AG04449 (cell line): ENCODE data around the gene AOPEP.
A peak's percentile ranks its signal among the peaks of the same experiment; 100 is the strongest.

Source experiments
- CTCF ChIA-PET: fragments of 350-600 bp; formaldehyde crosslinking; extraction: SDS; loops from one replicate; lab custom pipeline; 2021; ENCODE audit warnings: antibody characterized with exemption; lab: Yijun Ruan, JAX
- POLR2A ChIA-PET: fragments of 400-600, 350-600 bp; formaldehyde crosslinking; extraction: SDS; loops from one replicate; lab custom pipeline; 2020; ENCODE audit warnings: antibody characterized with exemption, inconsistent platforms; lab: Yijun Ruan, JAX
- DNase-seq: peaks from one replicate; pipeline ENCODE4 v3.0.0-alpha.2; 2010; ENCODE audit warnings: low read depth, low spot score
- H3K4me3 ChIP-seq: 2 replicates; pipeline ENCODE4 v1.5.1; 2011; ENCODE audit warnings: low read depth, mild to moderate bottlenecking, control low read depth, low read length
- TF ChIP-seq, protein P1 (sequence below): IDR thresholded peaks from one replicate; pipeline ENCODE4 v1.5.1; 2011; ENCODE audit warnings: mild to moderate bottlenecking, moderate library complexity, low read length, control low read depth, inconsistent platforms; ENCODE audit not compliant: insufficient read depth; ENCODE audit errors: missing control alignments

The AOPEP gene

DNA sequence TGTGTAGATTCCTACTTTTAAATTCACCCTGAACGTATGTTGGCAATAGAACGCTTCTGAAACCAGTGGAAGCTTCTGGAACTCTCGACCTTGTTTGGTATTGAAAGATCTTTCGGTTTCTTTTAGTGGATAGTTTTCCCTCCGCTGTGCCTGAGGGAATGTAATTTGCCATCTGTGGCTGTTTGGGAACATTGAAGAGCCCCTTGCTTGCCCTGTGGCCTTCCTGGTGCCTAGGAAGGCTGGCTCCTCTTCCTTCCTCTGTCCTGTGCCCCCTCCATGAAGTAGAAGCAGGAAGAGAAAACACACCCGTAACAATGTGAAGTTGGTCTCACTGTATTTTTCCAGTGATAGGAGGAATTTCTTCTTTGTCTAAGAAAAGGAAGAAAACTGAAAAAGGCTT is 274.3 kb downstream of the AOPEP start:
- DNase-seq = no peak
- POLR2A ChIA-PET = no interaction called here
- TF ChIP-seq, protein P1, sequence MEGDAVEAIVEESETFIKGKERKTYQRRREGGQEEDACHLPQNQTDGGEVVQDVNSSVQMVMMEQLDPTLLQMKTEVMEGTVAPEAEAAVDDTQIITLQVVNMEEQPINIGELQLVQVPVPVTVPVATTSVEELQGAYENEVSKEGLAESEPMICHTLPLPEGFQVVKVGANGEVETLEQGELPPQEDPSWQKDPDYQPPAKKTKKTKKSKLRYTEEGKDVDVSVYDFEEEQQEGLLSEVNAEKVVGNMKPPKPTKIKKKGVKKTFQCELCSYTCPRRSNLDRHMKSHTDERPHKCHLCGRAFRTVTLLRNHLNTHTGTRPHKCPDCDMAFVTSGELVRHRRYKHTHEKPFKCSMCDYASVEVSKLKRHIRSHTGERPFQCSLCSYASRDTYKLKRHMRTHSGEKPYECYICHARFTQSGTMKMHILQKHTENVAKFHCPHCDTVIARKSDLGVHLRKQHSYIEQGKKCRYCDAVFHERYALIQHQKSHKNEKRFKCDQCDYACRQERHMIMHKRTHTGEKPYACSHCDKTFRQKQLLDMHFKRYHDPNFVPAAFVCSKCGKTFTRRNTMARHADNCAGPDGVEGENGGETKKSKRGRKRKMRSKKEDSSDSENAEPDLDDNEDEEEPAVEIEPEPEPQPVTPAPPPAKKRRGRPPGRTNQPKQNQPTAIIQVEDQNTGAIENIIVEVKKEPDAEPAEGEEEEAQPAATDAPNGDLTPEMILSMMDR = no peak
- CTCF ChIA-PET = interaction anchor here (0.7 to 1.3 kb wide), 3 partner anchors 9 to 319 kb away, joined by 3 to 4 read pairs (median 4); no protein-coding TSS in a partner anchor
- H3K4me3 ChIP-seq = no peak overlapping the region

DNA sequence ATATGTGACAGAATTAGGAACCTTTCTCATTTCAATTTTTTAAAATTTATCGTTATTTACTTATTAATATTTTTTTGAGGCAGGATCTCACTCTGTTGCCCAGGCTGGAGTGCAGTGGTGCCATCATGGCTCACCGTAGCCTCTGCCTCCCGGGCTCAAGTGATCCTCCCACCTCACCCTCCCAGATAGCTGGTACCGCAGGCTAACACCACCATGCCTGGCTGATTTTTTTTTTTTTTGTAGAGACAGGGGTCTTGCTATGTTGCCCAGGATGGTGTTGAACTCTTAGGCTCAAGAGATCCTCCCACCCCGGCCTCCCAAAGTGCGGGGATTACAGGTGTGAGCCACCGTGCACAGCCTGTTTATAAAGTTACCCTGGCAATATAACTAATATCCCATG is 275.2 kb downstream of the AOPEP start:
- no peak overlapping the region for H3K4me3 ChIP-seq
- ChIA-PET CTCF (interaction anchor here (0.6 to 1.3 kb wide), 2 partner anchors 9 to 320 kb away, joined by 4 read pairs; no protein-coding TSS in a partner anchor), POLR2A (interaction anchor here (2.0 kb wide), 1 partner anchor 80 kb away, joined by 9 read pairs; no protein-coding TSS in a partner anchor)
- TF ChIP-seq, protein P1 = no peak
- no peak for DNase-seq

DNA sequence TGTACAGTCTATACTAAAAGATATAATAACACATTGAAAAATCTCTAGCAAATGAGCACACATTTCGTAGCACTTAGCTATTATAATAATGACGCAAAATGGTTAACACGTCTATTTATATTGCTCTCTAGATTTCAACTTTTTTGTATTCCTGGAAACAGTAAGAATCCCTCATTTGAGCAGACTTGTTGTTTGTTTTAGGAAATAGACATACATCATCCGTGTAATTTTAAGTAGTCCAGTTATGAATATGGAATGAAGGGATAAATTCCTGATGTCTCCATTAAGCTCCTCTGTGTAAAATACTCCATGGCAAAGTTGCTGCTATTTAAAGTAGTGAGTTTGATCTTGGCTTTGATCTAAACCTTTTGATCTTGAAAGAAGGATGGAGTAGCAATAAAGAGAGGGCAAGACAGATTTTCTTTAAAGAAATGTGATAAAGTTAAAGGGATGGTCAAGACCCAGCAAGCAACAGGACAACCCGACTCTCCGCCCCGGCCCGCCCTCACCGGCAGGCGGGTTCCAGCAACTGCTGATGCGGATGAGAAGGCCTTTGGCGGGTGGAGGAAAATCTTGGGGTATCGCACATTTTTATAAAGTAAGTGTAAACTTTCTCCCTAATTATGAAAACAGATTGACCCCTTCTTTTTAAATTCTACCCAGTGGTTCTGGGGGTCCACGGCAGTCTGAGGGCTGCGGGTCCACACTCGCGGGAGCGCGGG is 277.4 kb downstream of the AOPEP start:
- CTCF ChIA-PET = interaction anchor here (0.7 to 1.3 kb wide), 7 partner anchors 19 to 335 kb away, joined by 3 to 4 read pairs (median 3); no protein-coding TSS in a partner anchor
- TF ChIP-seq, protein P1 = peak; percentile 27
- POLR2A ChIA-PET = interaction anchor here (0.7 to 2.0 kb wide), 3 partner anchors 71 to 84 kb away, joined by 3 to 9 read pairs (median 5); no protein-coding TSS in a partner anchor
- no peak for DNase-seq
- peak overlapping the region; percentile 77 for H3K4me3 ChIP-seq

DNA sequence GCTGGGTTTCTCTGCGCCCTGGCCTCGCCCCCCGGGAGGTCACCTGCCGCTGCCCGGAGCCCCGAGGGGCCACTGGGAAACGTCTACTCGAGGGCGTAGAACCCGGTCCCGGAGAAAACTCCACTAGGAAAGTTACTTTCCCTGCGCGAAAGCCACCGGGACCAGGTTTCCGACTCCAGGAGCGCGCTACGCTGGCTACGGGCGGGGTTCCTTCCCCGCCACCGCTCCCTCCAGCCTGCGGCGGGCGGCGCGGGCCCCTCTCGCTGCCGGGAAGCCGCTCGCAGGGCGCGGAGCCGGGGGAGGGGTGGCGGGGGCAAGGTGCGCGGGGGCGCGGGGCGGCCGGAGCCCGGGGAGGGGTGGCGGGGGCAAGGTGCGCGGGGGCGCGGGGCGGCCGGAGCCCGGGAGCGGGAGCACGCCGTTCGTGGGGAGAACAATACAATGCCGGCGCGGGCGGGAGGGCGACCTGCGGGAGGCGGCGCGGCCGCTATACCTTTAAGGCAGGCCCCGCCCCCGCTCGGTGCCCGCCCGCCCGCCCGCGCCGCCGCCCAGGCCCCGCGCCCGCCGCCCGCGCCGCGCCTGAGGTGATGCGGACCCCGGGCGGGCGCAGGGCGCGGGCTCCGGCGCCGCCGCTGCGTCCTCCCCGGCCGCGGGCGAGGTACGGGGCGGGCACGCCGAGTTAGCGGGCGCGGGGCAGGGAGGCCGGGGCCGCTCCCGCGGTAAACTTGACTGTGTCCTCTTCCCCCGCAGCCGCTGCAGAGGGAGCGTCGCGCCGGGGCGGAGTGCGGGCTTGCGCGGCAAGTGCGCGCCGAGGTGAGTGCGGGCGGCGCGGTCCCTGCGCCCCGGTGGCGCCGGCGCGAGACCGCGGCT is 278.1 kb downstream of the AOPEP start:
- no peak for DNase-seq
- peak overlapping the region; percentile 77 for H3K4me3 ChIP-seq
- TF ChIP-seq, protein P1 = no peak
- POLR2A ChIA-PET = no interaction called here
- CTCF ChIA-PET = no interaction called here

- peak overlapping the region; percentile 77 for H3K4me3 ChIP-seq
- no peak for DNase-seq
- POLR2A ChIA-PET = interaction anchor here (0.6 to 2.2 kb wide), 2 partner anchors 64 to 92 kb away, joined by 4 to 6 read pairs; no protein-coding TSS in a partner anchor
Measured at GRCh38 chr9:95005278-95006143, 279.0 kb downstream of the AOPEP start.

More at GRCh38 chr9:95005278-95006143, 279.0 kb downstream of the AOPEP start:
- TF ChIP-seq, protein P1 = no peak
- CTCF ChIA-PET = no interaction called here
